ENCODE measurements around the gene MBTD1. TPM values are rescaled to one million over a fixed set of nuclear protein-coding genes. Genes with fewer than 3 reads are reported as not detected.

The MBTD1 gene
- total and polyA plus RNA-seq, 5 donors from 2014 or later = 4.3 to 27.4 (median 6.0) TPM

- peak overlapping the region; percentile 97 for H3K27ac ChIP-seq (ENCODE audit: insufficient read depth, low read length, poor library complexity, severe bottlenecking)
- H3K36me3 ChIP-seq (ENCODE audit: control insufficient read depth, insufficient read depth, low read length) = peaks cover 33% of the 10 kb centered on the region
- peak overlapping the region; percentile 97 to 98 (median 97) for H3K4me3 Mint-ChIP-seq
- no peaks in the 10 kb centered on the region for H3K27me3 ChIP-seq (ENCODE audit: control insufficient read depth, insufficient read depth, low read length)
- H3K27ac Mint-ChIP-seq = peak overlapping the region; percentile 76 to 99 (median 89)
- peak overlapping the region; percentile 82 for H3K4me3 ChIP-seq (ENCODE audit: low read depth, low read length)
- H3K9me3 ChIP-seq (ENCODE audit: control insufficient read depth in 2 of 2, low read length in 2 of 2) = no peaks in the 10 kb centered on the region
- peaks cover 0 to 2% (median 0%) of the 10 kb centered on the region in 7 donors for H3K9me3 Mint-ChIP-seq
- H3K36me3 Mint-ChIP-seq = peaks cover 16% of the 10 kb centered on the region
- DNase-seq = peak in 1 of 3 donors; percentile 78
- H3K4me1 ChIP-seq (ENCODE audit: control insufficient read depth, insufficient read depth, low read length, poor library complexity, severe bottlenecking) = peaks cover 52% of the 10 kb centered on the region
- H3K4me1 Mint-ChIP-seq = peaks cover 29 to 75% (median 60%) of the 10 kb centered on the region in 4 donors
- no peak for ATAC-seq (ENCODE audit: low read depth in 2 of 2)
- H3K27me3 Mint-ChIP-seq = no peaks in the 10 kb centered on the region
These were observed 1.4 kb upstream of the MBTD1 start for GRCh38 chr17:51261024-51261963.

- ATAC-seq (ENCODE audit: low read depth in 2 of 2) = peak; percentile 81 to 82
- peaks cover 0 to 2% (median 0%) of the 10 kb centered on the region in 7 donors for H3K9me3 Mint-ChIP-seq
These were observed 581 bp upstream of the MBTD1 start, which contains the start of gene UTP18 for GRCh38 chr17:51260237-51261023. TSS of gene UTP18 (plus strand) at chr17:51260546. CDS start at chr17:51260585, 39 bp downstream.

GRCh38 chr17:51258756-51259563, 889 bp downstream of the MBTD1 start:
- H3K9me3 Mint-ChIP-seq = peaks cover 0 to 2% (median 0%) of the 10 kb centered on the region in 7 donors
- H3K27me3 ChIP-seq (ENCODE audit: control insufficient read depth, insufficient read depth, low read length) = no peaks in the 10 kb centered on the region
- H3K27ac Mint-ChIP-seq = peak overlapping the region; percentile 54 to 89 (median 87)
- H3K27me3 Mint-ChIP-seq = no peaks in the 10 kb centered on the region
- ATAC-seq (ENCODE audit: low read depth in 2 of 2) (no peak), DNase-seq (peak in 1 of 3 donors; percentile 8)
- H3K36me3 ChIP-seq (ENCODE audit: control insufficient read depth, insufficient read depth, low read length) = peaks cover 24% of the 10 kb centered on the region
- H3K9me3 ChIP-seq (ENCODE audit: control insufficient read depth in 2 of 2, low read length in 2 of 2) = no peaks in the 10 kb centered on the region
- H3K27ac ChIP-seq (ENCODE audit: insufficient read depth, low read length, poor library complexity, severe bottlenecking) = peak overlapping the region; percentile 97
- H3K4me3 Mint-ChIP-seq = peak overlapping the region; percentile 94 to 97 (median 97)
- H3K36me3 Mint-ChIP-seq = peaks cover 18% of the 10 kb centered on the region
- peaks cover 61% of the 10 kb centered on the region for H3K4me1 ChIP-seq (ENCODE audit: control insufficient read depth, insufficient read depth, low read length, poor library complexity, severe bottlenecking)
- H3K4me3 ChIP-seq (ENCODE audit: low read depth, low read length) = peak overlapping the region; percentile 87
- H3K4me1 Mint-ChIP-seq = peaks cover 34 to 81% (median 69%) of the 10 kb centered on the region in 4 donors

More at GRCh38 chr17:51260237-51261023, 581 bp upstream of the MBTD1 start, which contains the start of gene UTP18:
- H3K4me3 Mint-ChIP-seq = peak within 1 kb of the TSS; percentile 97 to 98 (median 97)
- H3K27ac Mint-ChIP-seq = peak within 1 kb of the TSS; percentile 95 to 99 (median 97)
- Histone ChIP-seq H3K36me3 (ENCODE audit: control insufficient read depth, insufficient read depth, low read length) (peaks cover 30% of the 10 kb centered on the region), H3K27ac (ENCODE audit: insufficient read depth, low read length, poor library complexity, severe bottlenecking) (peak within 1 kb of the TSS; percentile 97), H3K9me3 (ENCODE audit: control insufficient read depth in 2 of 2, low read length in 2 of 2) (no peaks in the 10 kb centered on the region), H3K27me3 (ENCODE audit: control insufficient read depth, insufficient read depth, low read length) (no peaks in the 10 kb centered on the region), H3K4me3 (ENCODE audit: low read depth, low read length) (peak within 1 kb of the TSS; percentile 99), H3K4me1 (ENCODE audit: control insufficient read depth, insufficient read depth, low read length, poor library complexity, severe bottlenecking) (peaks cover 52% of the 10 kb centered on the region)
- H3K27me3 Mint-ChIP-seq = no peaks in the 10 kb centered on the region
- peaks cover 29 to 80% (median 63%) of the 10 kb centered on the region in 4 donors for H3K4me1 Mint-ChIP-seq
- peak; percentile 95 to 98 (median 97) for DNase-seq
- H3K36me3 Mint-ChIP-seq = peaks cover 18% of the 10 kb centered on the region

GRCh38 chr17:51257150-51258081, 2.4 kb downstream of the MBTD1 start:
- DNase-seq (no peak), ATAC-seq (ENCODE audit: low read depth in 2 of 2) (no peak)
- H3K36me3 ChIP-seq (ENCODE audit: control insufficient read depth, insufficient read depth, low read length) = peaks cover 17% of the 10 kb centered on the region
- no peaks in the 10 kb centered on the region for H3K9me3 ChIP-seq (ENCODE audit: control insufficient read depth in 2 of 2, low read length in 2 of 2)
- Mint-ChIP-seq H3K27me3 (no peaks in the 10 kb centered on the region), H3K36me3 (peaks cover 12% of the 10 kb centered on the region), H3K4me1 (peaks cover 30 to 80% (median 63%) of the 10 kb centered on the region in 4 donors), H3K27ac (peak overlapping the region in 2 of 3 donors; percentile 32 to 89), H3K4me3 (peak overlapping the region; percentile 94 to 97 (median 97)), H3K9me3 (peaks cover 0 to 2% (median 0%) of the 10 kb centered on the region in 7 donors)
- no peaks in the 10 kb centered on the region for H3K27me3 ChIP-seq (ENCODE audit: control insufficient read depth, insufficient read depth, low read length)
- H3K27ac ChIP-seq (ENCODE audit: insufficient read depth, low read length, poor library complexity, severe bottlenecking) = peak overlapping the region; percentile 21
- peaks cover 46% of the 10 kb centered on the region for H3K4me1 ChIP-seq (ENCODE audit: control insufficient read depth, insufficient read depth, low read length, poor library complexity, severe bottlenecking)
- peak overlapping the region; percentile 87 for H3K4me3 ChIP-seq (ENCODE audit: low read depth, low read length)

GRCh38 chr17:51256101-51256500, 3.7 kb downstream of the MBTD1 start:
- Histone ChIP-seq H3K4me3 (ENCODE audit: low read depth, low read length) (no peak overlapping the region), H3K9me3 (ENCODE audit: control insufficient read depth in 2 of 2, low read length in 2 of 2) (no peaks in the 10 kb centered on the region), H3K27me3 (ENCODE audit: control insufficient read depth, insufficient read depth, low read length) (no peaks in the 10 kb centered on the region), H3K36me3 (ENCODE audit: control insufficient read depth, insufficient read depth, low read length) (peaks cover 27% of the 10 kb centered on the region), H3K27ac (ENCODE audit: insufficient read depth, low read length, poor library complexity, severe bottlenecking) (no peak overlapping the region), H3K4me1 (ENCODE audit: control insufficient read depth, insufficient read depth, low read length, poor library complexity, severe bottlenecking) (peaks cover 35% of the 10 kb centered on the region)
- H3K27me3 Mint-ChIP-seq = no peaks in the 10 kb centered on the region
- DNase-seq = no peak
- peaks cover 12% of the 10 kb centered on the region for H3K36me3 Mint-ChIP-seq
- H3K9me3 Mint-ChIP-seq = peaks cover 0 to 2% (median 0%) of the 10 kb centered on the region in 7 donors
- peaks cover 27 to 75% (median 57%) of the 10 kb centered on the region in 4 donors for H3K4me1 Mint-ChIP-seq
- no peak overlapping the region for H3K27ac Mint-ChIP-seq
- no peak for ATAC-seq (ENCODE audit: low read depth in 2 of 2)
- H3K4me3 Mint-ChIP-seq = peak overlapping the region in 3 of 4 donors; percentile 0 to 36 (median 21)

- H3K4me3 ChIP-seq (ENCODE audit: low read depth, low read length) = no peak overlapping the region
- Mint-ChIP-seq H3K27me3 (no peaks in the 10 kb centered on the region), H3K4me1 (peaks cover 31 to 74% (median 59%) of the 10 kb centered on the region in 4 donors), H3K36me3 (peaks cover 17% of the 10 kb centered on the region), H3K9me3 (peaks cover 0 to 2% (median 0%) of the 10 kb centered on the region in 7 donors), H3K27ac (no peak overlapping the region), H3K4me3 (peak overlapping the region in 3 of 4 donors; percentile 0 to 36 (median 21))
- H3K4me1 ChIP-seq (ENCODE audit: control insufficient read depth, insufficient read depth, low read length, poor library complexity, severe bottlenecking) = peaks cover 33% of the 10 kb centered on the region
- peaks cover 29% of the 10 kb centered on the region for H3K36me3 ChIP-seq (ENCODE audit: control insufficient read depth, insufficient read depth, low read length)
- no peak overlapping the region for H3K27ac ChIP-seq (ENCODE audit: insufficient read depth, low read length, poor library complexity, severe bottlenecking)
- ATAC-seq (ENCODE audit: low read depth in 2 of 2) = no peak
- no peaks in the 10 kb centered on the region for H3K27me3 ChIP-seq (ENCODE audit: control insufficient read depth, insufficient read depth, low read length)
- no peak for DNase-seq
- H3K9me3 ChIP-seq (ENCODE audit: control insufficient read depth in 2 of 2, low read length in 2 of 2) = no peaks in the 10 kb centered on the region
These were observed 4.2 kb downstream of the MBTD1 start for GRCh38 chr17:51255673-51256072.
